Nephron progenitor cell (in vitro differentiated cells): ENCODE results near the gene SLC16A10.

Experiments used
- DNase-seq: peaks from one replicate; pipeline ENCODE4 v3.0.0; 2021
- H3K27ac Mint-ChIP-seq: 2 replicates; pipeline ENCODE4 v1.8.0; 2021; ENCODE audit warnings: mild to moderate bottlenecking, moderate library complexity, mixed read lengths
- H3K27me3 Mint-ChIP-seq: 2 replicates; pipeline ENCODE4 v1.8.0; 2021; ENCODE audit warnings: mild to moderate bottlenecking, low read depth, mixed read lengths; ENCODE audit not compliant: poor library complexity
- H3K36me3 Mint-ChIP-seq: 2 replicates; pipeline ENCODE4 v1.8.0; 2021; ENCODE audit warnings: low read depth, mixed read lengths
- H3K4me1 Mint-ChIP-seq: 2 replicates; pipeline ENCODE4 v1.8.0; 2021; ENCODE audit warnings: mixed read lengths
- H3K4me3 Mint-ChIP-seq: 2 replicates; pipeline ENCODE4 v1.8.0; 2021; ENCODE audit warnings: mild to moderate bottlenecking, moderate library complexity, mixed read lengths
- H3K9me3 Mint-ChIP-seq: 2 replicates; pipeline ENCODE4 v1.8.0; 2021; ENCODE audit warnings: mild to moderate bottlenecking, moderate library complexity, mixed read lengths
- CTCF ChIP-seq: fragments of 200-600 bp; sonication (generic); IDR thresholded peaks from 2 replicates; pipeline ENCODE4 v1.5.0; 2021; ENCODE audit warnings: antibody characterized with exemption

SLC16A10 gene

GRCh38 chr6:111118826-111119225, 31.5 kb downstream of the SLC16A10 start:
- Mint-ChIP-seq H3K4me1 (peaks cover 4% of the 10 kb centered on the region), H3K36me3 (peaks cover 6% of the 10 kb centered on the region), H3K27me3 (no peaks in the 10 kb centered on the region), H3K4me3 (no peak overlapping the region), H3K27ac (no peak overlapping the region), H3K9me3 (peaks cover 1% of the 10 kb centered on the region)
- DNase-seq: no peak
- TF ChIP-seq CTCF: no peak

GRCh38 chr6:111119571-111120329, 32.4 kb downstream of the SLC16A10 start:
- Mint-ChIP-seq H3K27ac (no peak overlapping the region), H3K9me3 (peaks cover 3% of the 10 kb centered on the region), H3K4me1 (no peaks in the 10 kb centered on the region), H3K36me3 (peaks cover 6% of the 10 kb centered on the region), H3K4me3 (no peak overlapping the region), H3K27me3 (no peaks in the 10 kb centered on the region)
- no peak for TF ChIP-seq CTCF
- DNase-seq: no peak

- Mint-ChIP-seq H3K4me3 (no peak overlapping the region), H3K9me3 (peaks cover 3% of the 10 kb centered on the region), H3K4me1 (no peaks in the 10 kb centered on the region), H3K27ac (no peak overlapping the region), H3K27me3 (no peaks in the 10 kb centered on the region), H3K36me3 (no peaks in the 10 kb centered on the region)
- no peak for DNase-seq
- TF ChIP-seq CTCF: no peak
These were observed 34.6 kb downstream of the SLC16A10 start for GRCh38 chr6:111121789-111122350.

GRCh38 chr6:111122458-111123286, 35.4 kb downstream of the SLC16A10 start:
- no peak for DNase-seq
- H3K36me3 Mint-ChIP-seq: no peaks in the 10 kb centered on the region
- no peak for TF ChIP-seq CTCF
- peak overlapping the region; percentile 28 for H3K27ac Mint-ChIP-seq
- H3K27me3 Mint-ChIP-seq: no peaks in the 10 kb centered on the region
- H3K4me1 Mint-ChIP-seq: no peaks in the 10 kb centered on the region
- H3K4me3 Mint-ChIP-seq: no peak overlapping the region
- H3K9me3 Mint-ChIP-seq: peaks cover 3% of the 10 kb centered on the region

GRCh38 chr6:111124406-111124805, 37.1 kb downstream of the SLC16A10 start:
- Mint-ChIP-seq H3K27ac (no peak overlapping the region), H3K4me3 (no peak overlapping the region), H3K36me3 (no peaks in the 10 kb centered on the region), H3K9me3 (peaks cover 3% of the 10 kb centered on the region), H3K27me3 (no peaks in the 10 kb centered on the region), H3K4me1 (no peaks in the 10 kb centered on the region)
- no peak for DNase-seq
- TF ChIP-seq CTCF: no peak
